Stomach (tissue), 4 donors: ENCODE measurements around the gene KRT6C.

Source experiments
- CTCF ChIP-seq, 7 experiments: fragments of 450-650 bp in 4 of 7; fragments of 200-600 bp in 3 of 7; sonication (generic) in 3 of 7; IDR thresholded peaks; one replicate each; pipeline ENCODE4 v1.5.1; 2016 to 2019; ENCODE audit warnings: antibody characterized with exemption in 7 of 7, control low read depth in 2 of 7, mild to moderate bottlenecking in 1 of 7
- POLR2A ChIP-seq, 4 donors: fragments of 450-650 bp; IDR thresholded peaks; one replicate each; pipeline ENCODE4 v1.6.1; 2016; ENCODE audit warnings: antibody characterized with exemption in 4 of 4, control low read depth in 2 of 4, mild to moderate bottlenecking in 1 of 4, moderate library complexity in 1 of 4
- POLR2AphosphoS5 ChIP-seq, 3 donors: sonication (generic); formaldehyde crosslinking; IDR thresholded peaks; one replicate each; pipeline ENCODE4 v1.6.1; 2016; ENCODE audit warnings: antibody characterized with exemption in 3 of 3

GRCh38 chr12:52419656-52420055 is 53.9 kb downstream of the KRT6C start:
- TF ChIP-seq POLR2A (IDR thresholded peaks at IDR 0.05) (no peak), CTCF (IDR thresholded peaks at IDR 0.05) (no peak), POLR2AphosphoS5 (IDR thresholded peaks at IDR 0.05) (no peak)
